A204.1 (cell line): ENCODE results near the gene TYMP.
A peak's percentile ranks its signal among the peaks of the same experiment; 100 is the strongest.
"Not testable (repeated sequence)": the region's sequence is repeated elsewhere in the genome, so short reads cannot be mapped to it uniquely, and the experiment has no call there.

ENCODE experiments used
- FAIRE-seq: peaks from 2 replicates; lab custom pipeline; 2012; peaks lifted over from hg19 to GRCh38; lab: Jason Lieb, UNC

Gene TYMP

DNA sequence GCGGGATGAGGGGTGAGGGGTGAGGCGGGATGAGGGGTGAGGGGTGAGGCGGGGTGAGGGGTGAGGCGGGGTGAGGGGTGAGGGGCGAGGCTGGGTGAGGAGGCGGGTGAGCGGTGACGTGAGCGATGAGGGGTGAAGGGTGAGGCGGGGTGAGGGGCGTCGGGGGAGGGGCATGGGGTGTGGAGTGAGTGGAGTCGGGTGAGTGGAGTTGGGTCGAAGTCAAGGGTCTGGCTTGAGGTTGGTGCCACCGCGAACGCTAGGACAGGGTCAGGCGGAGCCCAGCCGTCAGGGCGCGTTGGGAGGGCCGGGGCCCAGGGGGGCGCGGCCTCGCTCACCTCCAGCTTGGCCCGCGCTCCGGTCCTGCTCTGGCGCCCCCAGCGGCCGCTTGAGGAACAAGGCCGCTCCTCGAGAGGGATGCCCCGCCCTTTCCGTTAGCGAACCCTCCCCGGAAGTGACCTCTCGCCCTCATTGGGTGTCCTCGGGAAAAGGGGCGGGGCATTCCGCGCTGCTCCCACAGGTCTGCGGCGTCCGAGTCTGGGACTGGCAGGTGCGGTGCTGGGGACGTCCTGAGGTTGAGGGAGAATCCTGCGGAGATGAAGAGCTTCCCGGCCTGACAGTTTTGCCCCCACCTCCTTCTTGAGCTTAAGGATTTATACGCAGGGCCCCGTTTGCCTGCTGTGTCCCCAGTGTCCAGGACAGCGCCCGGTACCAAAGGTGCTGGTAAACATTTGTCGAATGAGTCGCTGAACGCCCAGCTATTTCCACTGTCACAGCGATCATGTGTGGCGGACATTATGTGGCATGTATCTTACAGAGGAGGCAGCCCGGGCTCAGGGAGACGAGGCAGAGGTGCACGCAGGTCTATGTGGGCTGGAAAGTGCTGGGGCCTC is 33.0 kb upstream of the TYMP start, which contains the start of gene SYCE3:
TSS of gene SYCE3 (minus strand) at position 397 of the 890 bp plus-strand sequence. CDS start 6,514 bp downstream, outside the sequence.
- peak; percentile 58 for FAIRE-seq

DNA sequence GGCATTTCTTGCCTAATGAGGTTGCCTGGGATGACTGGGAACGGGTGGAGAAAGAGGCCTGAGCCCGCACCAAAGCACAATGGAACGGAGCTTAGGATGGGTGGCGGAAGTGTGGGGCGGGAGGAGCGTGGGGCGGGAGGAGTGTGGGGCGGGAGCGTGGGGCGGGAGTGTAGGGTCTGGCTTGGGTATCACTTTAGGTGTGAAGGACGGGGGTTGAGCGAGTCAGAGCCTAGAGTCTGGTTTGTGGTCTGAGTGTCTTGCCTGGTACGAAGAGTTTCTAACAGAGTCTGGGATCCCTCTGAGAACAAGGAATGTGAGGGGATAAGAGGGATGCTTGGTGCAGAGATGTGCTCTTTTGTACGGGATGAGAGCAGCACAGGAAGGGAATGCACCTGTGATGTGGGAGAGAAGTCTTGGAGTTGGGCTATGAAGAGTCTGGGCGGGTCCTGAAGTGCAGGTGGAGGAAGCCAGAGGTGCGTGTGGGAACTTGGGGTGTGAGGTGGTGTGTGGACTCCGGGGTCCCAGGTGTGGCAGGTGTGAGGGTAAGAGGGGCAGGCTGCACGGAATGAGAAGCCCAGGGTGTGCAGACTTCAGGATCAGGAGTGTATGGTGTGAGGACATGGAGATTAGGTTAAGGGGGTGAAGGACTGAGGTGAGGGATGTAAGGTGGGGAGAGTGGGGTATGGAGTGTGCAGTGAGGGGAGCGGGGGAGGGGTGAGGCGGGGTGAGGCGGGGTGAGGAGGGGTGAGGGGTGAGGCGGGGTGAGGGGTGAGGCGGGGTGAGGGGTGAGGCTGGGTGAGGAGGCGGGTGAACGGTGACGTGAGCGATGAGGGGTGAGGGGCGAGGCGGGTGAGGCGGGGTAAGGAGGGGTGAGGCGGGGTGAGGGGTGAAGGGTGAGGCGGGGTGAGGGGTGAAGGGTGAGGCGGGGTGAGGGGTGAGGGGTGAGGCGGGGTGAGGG is 31.9 kb upstream of the TYMP start:
- FAIRE-seq = no peak

DNA sequence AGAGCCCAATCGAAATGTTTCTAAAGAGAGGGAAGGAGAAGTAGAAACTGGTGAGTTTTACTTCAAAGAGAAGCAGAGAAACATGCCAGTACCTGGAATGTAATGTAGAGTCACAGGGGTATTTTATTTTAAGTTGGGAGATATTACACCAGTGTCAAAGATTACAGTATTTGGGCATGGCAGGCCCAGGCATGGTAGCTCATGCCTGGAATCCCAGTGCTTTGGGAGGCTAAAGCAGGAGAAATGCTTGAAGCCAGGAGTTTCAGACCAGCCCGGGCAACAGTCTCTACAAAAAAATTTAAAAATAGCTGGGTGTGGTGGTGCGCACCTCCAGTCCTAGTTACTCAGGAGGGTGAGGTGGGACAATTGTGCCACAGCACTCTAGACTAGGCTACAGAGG is 30.2 kb upstream of the TYMP start:
- no peak for FAIRE-seq

DNA sequence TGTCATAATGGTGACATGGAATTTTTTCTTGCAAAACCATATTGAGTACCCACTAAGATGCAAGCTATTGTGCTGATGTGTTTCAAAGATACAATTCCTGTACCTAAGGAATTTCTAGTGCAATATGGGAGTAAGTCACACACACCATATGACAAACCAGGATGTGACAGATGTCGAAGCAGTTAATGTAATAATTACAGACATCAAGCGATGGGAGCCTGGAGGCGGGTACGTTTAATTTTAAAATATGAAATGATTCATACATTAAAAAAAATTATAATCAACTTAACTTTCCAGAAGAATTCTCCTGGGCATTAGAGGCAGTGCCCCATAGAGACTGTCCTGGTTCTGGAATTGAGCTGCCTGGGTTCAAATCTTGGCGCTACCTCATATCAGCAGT is 26.9 kb upstream of the TYMP start:
- FAIRE-seq = no peak

DNA sequence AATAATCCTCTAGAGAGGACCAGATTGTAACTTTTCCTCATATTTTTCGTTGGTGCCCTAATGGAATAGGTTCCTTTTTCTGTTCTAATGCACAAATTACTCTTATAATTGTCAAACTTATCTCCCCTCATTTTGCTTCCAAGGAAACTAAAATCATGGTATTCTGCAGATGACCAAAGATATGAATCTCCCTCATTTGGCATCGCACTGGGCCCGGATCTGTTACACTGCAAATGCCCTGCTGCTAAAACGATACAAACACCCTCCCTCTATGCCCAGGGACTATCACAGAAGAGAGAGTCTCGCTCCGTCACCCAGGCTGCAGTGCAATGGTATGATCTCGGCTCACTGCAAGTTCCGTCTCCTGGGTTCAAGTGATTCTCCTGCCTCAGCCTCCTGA is 23.5 kb upstream of the TYMP start:
- FAIRE-seq = no peak

DNA sequence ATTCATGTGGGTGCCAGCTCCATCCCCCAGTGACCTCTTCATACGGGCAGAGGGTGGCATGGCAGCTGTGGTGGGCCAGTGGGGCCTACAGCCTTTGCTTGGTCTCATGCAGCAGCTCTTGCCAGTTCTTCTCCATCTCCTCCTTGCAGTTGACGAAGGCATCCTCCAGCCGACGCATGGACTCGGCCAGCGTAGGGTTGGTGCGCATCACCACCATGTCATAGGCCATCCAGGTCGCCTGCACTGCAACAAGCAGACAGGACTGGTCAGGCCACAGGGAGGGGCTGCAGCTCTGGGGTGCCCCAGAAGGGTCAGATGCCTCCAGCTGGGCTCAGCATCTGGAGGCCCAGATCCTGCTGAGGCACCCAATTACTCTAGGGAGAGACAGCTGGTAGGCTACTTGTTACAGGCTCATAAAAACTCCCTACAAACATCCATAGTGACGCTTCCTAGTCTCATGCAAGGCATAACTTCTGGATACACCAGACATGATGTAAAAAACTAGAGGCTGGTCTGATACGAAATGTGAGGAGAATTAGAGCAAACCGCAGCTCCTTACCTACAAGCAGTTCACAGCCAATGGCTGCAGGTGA is 21.4 kb upstream of the TYMP start:
- FAIRE-seq = no peak

DNA sequence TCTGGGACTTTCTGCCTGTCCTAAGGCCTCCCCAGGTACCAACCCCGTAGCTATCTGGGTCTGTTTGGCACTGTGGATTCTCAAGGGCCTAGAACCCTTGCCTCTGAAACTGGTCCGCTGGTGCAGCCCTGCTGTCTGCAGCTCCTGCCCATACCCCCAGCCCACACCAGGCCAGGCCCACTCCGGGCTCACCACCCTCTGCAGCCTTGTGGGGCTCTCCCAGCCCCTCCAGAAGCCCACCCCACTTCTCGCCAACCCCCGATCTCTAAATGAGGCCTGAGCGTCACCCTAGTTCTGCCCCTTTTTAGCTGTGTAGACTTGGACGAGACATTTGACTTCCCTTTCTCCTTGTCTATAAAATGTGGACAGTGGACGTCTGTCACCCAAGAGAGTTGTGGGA is 20.6 kb upstream of the TYMP start:
- no peak for FAIRE-seq

DNA sequence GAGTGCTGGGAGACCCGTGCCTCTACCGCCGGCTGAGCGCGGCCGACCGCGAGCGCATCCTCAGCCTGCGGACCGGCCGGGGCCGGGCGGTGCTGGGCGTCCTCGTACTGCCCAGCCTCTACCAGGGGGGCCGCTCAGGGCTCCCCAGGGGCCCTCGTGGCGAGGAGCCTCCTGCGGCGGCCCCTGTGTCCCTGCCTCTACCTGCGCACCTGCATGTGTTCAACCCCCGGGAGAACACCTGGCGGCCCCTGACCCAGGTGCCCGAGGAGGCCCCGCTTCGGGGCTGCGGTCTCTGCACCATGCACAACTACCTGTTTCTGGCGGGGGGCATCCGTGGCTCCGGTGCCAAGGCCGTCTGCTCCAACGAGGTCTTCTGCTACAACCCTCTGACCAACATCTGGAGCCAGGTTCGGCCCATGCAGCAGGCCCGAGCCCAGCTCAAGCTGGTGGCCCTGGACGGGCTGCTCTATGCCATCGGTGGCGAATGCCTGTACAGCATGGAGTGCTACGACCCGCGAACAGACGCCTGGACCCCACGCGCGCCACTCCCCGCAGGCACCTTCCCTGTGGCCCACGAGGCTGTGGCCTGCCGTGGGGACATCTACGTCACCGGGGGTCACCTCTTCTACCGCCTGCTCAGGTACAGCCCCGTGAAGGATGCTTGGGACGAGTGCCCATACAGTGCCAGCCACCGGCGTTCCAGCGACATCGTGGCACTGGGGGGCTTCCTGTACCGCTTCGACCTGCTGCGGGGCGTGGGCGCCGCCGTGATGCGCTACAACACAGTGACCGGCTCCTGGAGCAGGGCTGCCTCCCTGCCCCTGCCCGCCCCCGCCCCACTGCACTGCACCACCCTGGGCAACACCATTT is 19.3 kb upstream of the TYMP start:
- no peak for FAIRE-seq

DNA sequence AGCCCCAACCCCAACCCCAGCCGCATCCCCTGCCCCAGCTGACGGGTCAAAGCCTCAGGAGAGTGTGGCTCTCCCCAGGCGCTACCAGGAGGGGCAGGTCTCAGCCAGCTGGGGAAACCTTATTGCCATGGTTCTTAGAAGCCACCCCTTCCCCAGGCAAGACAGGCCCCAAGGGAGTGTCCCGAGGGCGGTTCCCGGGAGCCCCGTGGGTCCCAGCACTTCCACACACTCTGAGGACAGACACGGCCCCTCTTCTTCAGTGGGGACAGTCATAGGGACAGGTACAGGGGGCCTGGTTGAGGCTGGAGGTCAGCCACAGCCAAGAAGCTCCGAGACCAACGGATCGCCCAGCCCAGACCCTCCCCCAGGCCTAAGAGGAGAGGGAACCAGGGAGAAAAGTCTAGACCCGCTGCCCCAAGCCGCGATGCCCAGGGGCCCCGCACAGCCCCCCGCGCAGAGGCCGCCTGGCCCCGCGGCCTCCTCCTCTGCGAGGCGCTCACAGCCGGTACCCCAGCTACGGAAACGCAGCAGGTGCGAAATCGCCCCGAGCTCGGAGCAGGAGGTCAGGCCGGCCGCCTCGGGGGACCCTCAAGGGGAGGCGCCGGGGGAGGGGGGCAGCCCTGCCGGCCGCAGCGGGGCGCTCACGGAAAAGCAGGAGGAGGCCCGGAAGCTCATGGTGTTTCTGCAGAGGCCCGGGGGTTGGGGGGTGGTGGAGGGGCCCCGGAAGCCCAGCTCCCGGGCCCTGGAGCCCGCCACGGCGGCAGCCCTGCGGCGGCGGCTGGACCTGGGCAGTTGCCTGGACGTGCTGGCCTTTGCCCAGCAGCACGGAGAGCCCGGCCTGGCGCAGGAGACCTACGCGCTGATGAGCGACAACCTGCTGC is 18.5 kb upstream of the TYMP start:
- FAIRE-seq = no peak

DNA sequence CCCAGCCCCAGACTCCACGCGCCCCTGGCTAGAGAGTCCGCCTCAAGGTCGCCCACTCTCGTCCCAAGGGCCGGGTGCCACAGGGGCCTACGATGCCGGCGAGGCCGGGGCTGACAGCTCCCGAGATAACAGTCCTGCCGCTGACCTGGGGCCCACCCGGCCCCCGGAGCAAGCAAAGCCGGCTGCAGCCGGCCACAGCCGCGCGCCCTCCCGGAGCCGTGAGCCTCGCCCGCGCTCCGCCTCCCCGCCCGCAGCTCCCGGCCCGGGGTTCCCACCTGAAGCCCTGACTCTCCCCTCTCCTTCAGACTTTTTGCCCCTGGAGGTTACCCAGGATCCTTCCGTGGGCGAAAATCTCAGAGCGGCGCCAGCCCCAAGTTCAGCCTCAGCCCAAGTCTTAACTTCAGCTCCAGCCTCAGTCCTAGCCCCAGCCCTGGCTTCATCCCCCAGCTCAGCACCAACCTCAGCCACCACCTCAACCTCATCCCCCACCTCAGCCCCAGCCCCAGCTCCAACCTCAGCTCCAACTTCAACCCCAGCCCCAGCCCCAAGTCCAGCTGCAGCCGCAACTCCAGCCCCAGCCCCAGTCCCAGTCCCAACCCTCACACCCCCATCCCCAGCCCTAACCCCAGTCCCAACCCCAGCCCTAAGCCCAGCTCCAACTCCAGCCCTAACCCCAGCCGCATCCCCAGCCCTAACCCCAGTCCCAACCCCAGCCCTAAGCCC is 17.6 kb upstream of the TYMP start:
- FAIRE-seq = no peak

DNA sequence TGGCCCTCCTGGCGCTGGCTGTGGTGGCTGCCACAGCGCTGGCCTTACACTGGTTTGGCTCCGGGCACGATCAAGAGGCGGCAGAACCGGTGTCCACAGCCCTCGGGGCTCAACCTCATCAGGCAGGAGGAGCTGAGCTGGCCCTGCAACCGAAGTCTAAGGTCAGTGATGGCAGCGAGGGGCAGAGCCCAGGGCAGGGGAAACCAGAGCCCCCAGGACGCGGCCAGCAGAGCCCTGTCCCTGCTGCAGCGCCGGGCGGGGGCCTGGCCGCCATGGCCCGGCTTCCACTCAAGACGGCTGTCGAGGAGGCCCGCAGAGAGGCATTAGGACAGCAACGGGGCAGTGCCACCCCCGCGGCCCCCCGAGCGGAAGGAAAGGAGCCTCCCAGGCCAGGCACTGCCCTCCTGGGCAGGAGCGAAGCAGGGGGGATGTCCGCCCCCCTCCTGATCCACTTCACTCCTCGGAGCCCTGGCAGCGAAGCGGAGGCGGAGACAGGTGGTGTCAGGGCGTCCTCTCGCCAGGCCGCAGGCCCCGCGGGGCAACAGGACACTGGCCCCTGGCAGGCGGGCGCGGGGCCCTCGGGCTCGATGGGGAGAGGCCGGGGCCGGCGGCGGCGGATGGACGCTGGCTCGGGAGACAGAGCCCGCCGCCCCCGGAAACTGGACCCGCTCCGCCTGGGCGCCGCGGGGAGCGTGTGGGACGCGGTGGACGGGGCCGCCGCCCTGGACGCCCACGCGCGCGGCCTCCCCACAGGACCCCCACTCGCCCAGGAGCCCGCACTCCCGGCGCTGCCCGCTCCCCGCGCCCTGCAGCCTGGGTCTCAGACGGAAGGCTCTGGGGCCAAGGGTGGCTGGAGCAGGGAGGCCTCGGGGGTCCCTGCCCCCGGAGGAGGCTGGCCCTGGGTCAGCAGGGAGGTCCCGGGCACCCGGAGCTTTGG is 16.8 kb upstream of the TYMP start:
- FAIRE-seq = no peak

DNA sequence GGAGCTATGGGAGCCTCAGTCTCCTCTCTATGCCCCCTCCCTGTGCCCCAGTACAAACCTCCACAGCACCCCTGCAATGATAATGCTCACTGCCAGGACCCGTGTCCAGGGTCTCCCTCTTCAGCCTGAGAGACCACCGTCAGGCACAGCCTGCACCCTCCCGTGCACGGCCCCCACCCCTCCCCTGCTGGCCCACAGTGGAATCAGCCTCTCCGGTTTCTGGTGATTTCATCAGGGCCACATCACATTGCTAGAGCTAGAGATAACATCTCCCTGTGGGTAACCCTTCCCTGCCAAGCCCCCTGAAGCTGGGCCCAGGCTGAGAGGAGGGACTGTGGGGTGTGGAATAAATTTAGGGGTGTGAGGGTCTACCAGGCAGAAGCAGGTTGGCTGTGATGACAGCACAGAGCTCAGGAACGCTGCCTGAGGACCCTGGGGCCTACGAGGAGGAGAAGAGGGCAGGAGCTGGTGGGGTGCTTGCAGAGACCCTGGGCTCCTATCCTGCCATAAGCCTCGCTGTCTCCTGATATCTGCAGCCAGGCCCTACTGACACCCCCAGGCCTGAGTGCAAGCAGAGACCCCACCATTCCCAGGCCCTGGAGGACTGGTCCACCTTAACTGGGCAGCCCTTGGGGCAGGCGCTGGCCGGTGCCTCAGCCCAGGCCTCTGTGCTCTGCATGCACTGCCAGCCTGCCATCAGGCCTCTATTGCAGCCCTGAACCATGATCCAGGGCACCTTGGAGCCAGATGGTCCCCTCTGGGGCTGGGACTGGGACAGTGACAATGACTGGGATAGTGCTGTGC is 15.9 kb upstream of the TYMP start, which contains the start of gene KLHDC7B:
TSS of gene KLHDC7B (plus strand) at position 378 of the 804 bp plus-strand sequence. CDS start at position 723, 345 bp downstream.
- no peak for FAIRE-seq

DNA sequence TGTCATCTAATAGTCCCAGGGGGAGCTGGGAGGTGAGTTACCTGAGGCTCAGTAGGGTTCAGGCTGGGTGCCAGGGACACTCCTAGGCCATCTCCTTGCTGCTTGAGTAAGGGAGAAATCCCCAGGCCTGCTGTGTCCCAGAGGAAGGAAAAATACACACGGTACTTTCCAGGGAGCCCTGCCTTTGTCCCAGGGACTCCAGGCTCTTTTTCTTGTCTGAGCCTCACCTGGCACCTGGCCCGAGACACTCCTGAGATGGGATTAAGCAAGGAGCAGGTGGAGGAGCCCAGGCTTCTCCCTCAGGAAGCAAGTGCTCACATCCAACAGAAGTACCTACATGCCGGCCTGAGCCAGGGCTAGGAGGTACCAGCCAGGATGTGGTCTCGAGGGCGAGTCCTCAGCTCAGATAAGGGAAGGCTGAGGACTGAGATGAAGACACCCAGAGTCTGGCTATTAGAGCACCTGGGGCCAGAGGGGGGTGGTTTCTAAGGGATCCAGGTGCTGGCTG is 15.0 kb upstream of the TYMP start:
- no peak for FAIRE-seq

DNA sequence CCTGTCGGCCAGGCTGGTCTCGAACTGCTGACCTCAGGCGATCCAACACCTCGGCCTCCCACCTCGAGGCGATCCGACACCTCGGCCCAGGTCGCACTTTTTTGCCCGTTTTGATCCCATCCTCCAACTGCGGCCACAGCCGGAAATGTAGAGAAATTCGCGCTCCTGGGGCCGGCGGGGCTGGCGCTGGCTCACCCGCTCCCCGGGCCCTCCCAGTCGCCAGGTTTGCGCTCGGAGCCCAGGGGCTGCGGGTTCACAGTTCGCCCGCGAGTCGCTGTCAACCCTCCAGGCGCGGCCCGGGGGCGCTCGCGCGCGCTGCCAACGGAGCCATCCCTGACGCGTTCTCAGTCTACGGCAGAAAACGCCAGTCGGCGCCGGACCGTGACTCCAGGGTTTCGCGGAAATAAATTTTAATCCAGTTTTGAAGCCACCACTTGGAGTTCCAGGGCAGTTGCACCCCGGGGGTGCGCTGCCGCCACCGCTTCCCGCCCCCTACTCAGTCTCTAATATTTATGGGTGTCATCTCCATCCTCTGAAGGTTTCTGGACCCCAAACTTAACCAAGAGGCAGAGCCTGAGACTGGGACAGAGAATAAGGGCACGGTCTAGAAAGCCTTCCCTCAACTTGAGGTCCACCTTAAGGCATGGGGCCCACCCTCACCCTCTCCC is 14.4 kb upstream of the TYMP start:
- FAIRE-seq = no peak

DNA sequence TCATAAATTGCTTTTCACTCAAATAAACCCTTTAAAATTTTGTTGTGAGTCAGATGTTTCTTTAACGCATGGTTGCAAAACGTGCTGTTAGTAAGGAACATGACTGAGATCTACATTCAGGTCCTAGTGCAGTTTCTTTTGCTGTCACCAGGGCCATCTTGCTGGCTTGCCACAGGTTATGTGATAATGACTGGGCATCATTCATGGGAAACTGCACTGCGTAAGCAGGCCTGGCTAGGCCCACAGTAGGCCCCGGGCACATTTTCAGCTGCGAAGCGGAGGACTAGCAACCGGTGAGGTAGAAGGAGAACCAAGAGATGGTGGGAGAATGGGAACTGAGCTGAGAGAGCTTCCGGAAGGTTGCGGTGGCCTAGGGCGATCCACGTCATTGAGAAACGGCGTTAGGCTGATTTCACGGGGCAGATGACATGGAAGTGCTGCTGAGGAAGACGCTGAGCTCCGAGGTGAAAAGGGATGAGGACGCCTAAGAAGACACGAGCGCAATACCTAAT is 12.7 kb upstream of the TYMP start:
- no peak for FAIRE-seq

DNA sequence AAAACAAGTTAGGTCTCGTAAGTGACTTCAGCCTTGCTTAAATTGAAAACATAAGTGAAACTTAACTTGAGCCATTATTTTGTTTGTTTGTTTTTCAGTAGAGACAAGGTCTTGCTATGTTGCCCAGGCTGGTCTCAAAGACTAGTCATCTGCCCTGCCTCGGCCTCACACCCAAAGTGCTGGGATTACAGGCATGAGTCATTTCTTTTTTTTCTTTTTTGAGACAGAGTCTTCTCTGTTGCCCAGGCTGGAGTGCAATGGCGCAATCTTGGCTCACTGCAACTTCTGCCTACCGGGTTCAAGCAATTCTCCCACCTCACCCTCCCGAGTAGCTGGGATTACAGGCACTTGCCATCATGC is 11.8 kb upstream of the TYMP start:
- FAIRE-seq = not testable (repeated sequence)

DNA sequence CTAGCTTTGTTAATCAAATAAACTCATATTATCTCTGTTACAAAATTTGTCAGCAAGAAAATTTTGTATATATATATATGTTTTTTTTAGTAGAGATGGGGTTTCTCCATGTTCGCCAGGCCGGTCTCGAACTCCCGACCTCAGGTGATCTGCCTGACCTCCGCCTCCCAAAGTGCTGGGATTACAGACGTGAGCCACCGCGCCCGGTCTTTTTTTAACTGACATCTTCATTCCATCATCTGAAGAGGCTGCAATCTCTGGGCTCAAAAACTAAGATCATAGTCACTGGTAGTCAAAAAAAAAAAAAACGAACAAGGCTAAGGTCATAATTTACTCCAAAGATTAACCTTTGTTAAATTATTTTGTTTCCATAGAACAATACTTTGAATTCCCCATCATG is 10.6 kb upstream of the TYMP start:
- FAIRE-seq = no peak
